NCI-H2227 (cell line): ENCODE measurements around the gene MAGEA9B.
"Not testable (repeated sequence)": the region's sequence is repeated elsewhere in the genome, so short reads cannot be mapped to it uniquely, and the experiment has no call there.

Source experiments
- DNase-seq: peaks from one replicate; lab custom pipeline; 2025; ENCODE audit not compliant: unreplicated experiment; lab: John Stamatoyannopoulos, UW

The MAGEA9B gene

GRCh38 chrX:149539283-149540130, 47.8 kb downstream of the MAGEA9B start:
- DNase-seq, result peak; percentile 94

- not testable (repeated sequence) for DNase-seq
Measured at GRCh38 chrX:149537474-149537873, 49.8 kb downstream of the MAGEA9B start.

- DNase-seq, result not testable (repeated sequence)
Measured at GRCh38 chrX:149534926-149535602, 52.2 kb downstream of the MAGEA9B start.

GRCh38 chrX:149533999-149534398, 53.3 kb downstream of the MAGEA9B start:
- DNase-seq, result not testable (repeated sequence)

DNA sequence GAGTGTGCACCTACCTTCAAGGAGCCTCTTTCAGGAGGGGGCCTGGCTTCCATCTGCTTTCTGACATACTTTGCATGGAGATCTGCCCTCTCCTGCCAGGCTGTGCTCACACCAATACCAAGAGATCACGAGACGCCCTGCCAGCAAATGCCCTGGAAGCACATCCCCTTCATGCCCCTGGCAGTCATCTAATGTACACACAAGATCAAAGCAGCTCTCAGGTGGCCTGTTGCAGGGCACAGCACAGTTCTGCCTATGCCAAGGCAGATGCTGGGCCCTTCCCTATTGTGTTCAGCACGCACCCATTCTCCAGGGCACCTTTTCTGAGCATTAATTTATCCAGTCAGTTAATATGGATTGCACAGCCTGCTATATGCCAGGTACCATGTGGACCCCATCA, 54.4 kb downstream of the MAGEA9B start:
- not testable (repeated sequence) for DNase-seq
